Renal pelvis (tissue), 12 donors: ENCODE measurements around the gene RNF148. TPM values are rescaled to one million over a fixed set of nuclear protein-coding genes. Genes with fewer than 3 reads are reported as not detected.

Experiments
- DNase-seq: peaks from one replicate; pipeline ENCODE4 v3.0.0-alpha.2; 2013
- long read RNA-seq, 16 experiments: transcript quantifications; one replicate each; lab custom pipeline, GENCODE V29; 2026
- polyA plus RNA-seq, 3 donors: library from polyadenylated mRNA; unstranded; fragments of 120-200 nt; gene quantifications; one replicate each; pipeline ENCODE4 v1.2.1, GENCODE V29; 2013; ENCODE audit not compliant: insufficient read length in 3 of 3

Gene RNF148
- polyA plus RNA-seq, result under 1 TPM; 0.27 to 0.36 (median 0.35) TPM
- long read RNA-seq, donor 1, result 0 reads
- long read RNA-seq, donor 2, result 0 reads
- long read RNA-seq, donor 3, result 0 reads
- long read RNA-seq, donor 4, result 0 reads
- long read RNA-seq, donor 5, result 0 reads
- long read RNA-seq, donor 6, result 0 reads
- long read RNA-seq, donor 7, result 0 reads
- long read RNA-seq, donor 8, result 0 reads
- long read RNA-seq, donor 9, result 0 reads
- long read RNA-seq, donor 10, result 0 reads
- long read RNA-seq, donor 11, result 0 reads
- long read RNA-seq, donor 12, result 0 reads
- long read RNA-seq, donor 13, result 0 reads
- long read RNA-seq, donor 14, result 0 reads
- long read RNA-seq, donor 15, result 0 reads
- long read RNA-seq, donor 16, result 0 reads

GRCh38 chr7:122702872-122703510 is at the start of gene RNF148:
Gene RNF148 (minus strand): TSS chr7:122702922. CDS start chr7:122702750, 172 bp downstream.
- no peak for DNase-seq

- DNase-seq, result no peak
These were observed 47.7 kb upstream of the RNF148 start for GRCh38 chr7:122750389-122750788.

GRCh38 chr7:122748195-122748594 is 45.5 kb upstream of the RNF148 start:
- DNase-seq, result no peak

- no peak for DNase-seq
These were observed 44.2 kb upstream of the RNF148 start for GRCh38 chr7:122746948-122747347.

GRCh38 chr7:122743211-122743610 is 40.5 kb upstream of the RNF148 start:
- no peak for DNase-seq

GRCh38 chr7:122738947-122739346 is 36.2 kb upstream of the RNF148 start:
- no peak for DNase-seq

- no peak for DNase-seq
These were observed 33.5 kb upstream of the RNF148 start for GRCh38 chr7:122736183-122736582.

- no peak for DNase-seq
These were observed 25.0 kb upstream of the RNF148 start for GRCh38 chr7:122727759-122728158.

- DNase-seq, result no peak
These were observed 24.6 kb upstream of the RNF148 start for GRCh38 chr7:122727354-122727753.

- no peak for DNase-seq
These were observed 24.2 kb upstream of the RNF148 start for GRCh38 chr7:122726881-122727280.

- peak; percentile 14 for DNase-seq
These were observed 21.6 kb upstream of the RNF148 start for GRCh38 chr7:122724366-122724765.

- DNase-seq, result no peak
These were observed 16.4 kb upstream of the RNF148 start for GRCh38 chr7:122719010-122719578.

- DNase-seq, result no peak
These were observed 14.8 kb upstream of the RNF148 start for GRCh38 chr7:122717356-122718089.

GRCh38 chr7:122715183-122715582 is 12.5 kb upstream of the RNF148 start:
- no peak for DNase-seq

- DNase-seq, result no peak
These were observed 8.2 kb upstream of the RNF148 start for GRCh38 chr7:122710916-122711315.

- no peak for DNase-seq
These were observed 7.4 kb upstream of the RNF148 start for GRCh38 chr7:122709930-122710646.

- no peak for DNase-seq
These were observed 4.1 kb upstream of the RNF148 start for GRCh38 chr7:122706836-122707235.

- no peak for DNase-seq
These were observed 3.7 kb downstream of the RNF148 start, which contains the start of gene RNF133 for GRCh38 chr7:122699017-122699416. Gene RNF133 (minus strand): TSS chr7:122699117. CDS start chr7:122698918, 199 bp downstream.

GRCh38 chr7:122695816-122696215 is 6.9 kb downstream of the RNF148 start:
- DNase-seq, result no peak

- no peak for DNase-seq
These were observed 8.0 kb downstream of the RNF148 start for GRCh38 chr7:122694697-122695096.

- DNase-seq, result no peak
These were observed 9.9 kb downstream of the RNF148 start for GRCh38 chr7:122692769-122693309.
